Measurements from ENCODE around the gene SYT14. TPM values are rescaled to one million over a fixed set of nuclear protein-coding genes. Genes with fewer than 3 reads are reported as not detected.
"Not testable (repeated sequence)": the region's sequence is repeated elsewhere in the genome, so short reads cannot be mapped to it uniquely, and the experiment has no call there.

The SYT14 gene
- total RNA-seq, 1 donor from 2014 or later, result not detected

- CTCF ChIA-PET, result no interaction called here
- H3K9me3 Mint-ChIP-seq, result peaks cover 4% of the 10 kb centered on the region
- peaks cover 6% of the 10 kb centered on the region for H3K27me3 Mint-ChIP-seq
- no peak overlapping the region for H3K27ac Mint-ChIP-seq
- no peaks in the 10 kb centered on the region for H3K4me1 Mint-ChIP-seq
- no peak for DNase-seq
- no peak for ATAC-seq (ENCODE audit: low read depth)
- intact Hi-C loops (cut with micrococcal nuclease), result no loop called here
- no peaks in the 10 kb centered on the region for H3K36me3 Mint-ChIP-seq (ENCODE audit: low read depth)
- TF ChIP-seq CTCF (IDR thresholded peaks at IDR 0.05), result no peak
- H3K4me3 Mint-ChIP-seq, result no peak overlapping the region
- POLR2A ChIA-PET, result no interaction called here
Observed at GRCh38 chr1:209960926-209961325, 22.9 kb downstream of the SYT14 start.

GRCh38 chr1:209962388-209962787 lies 24.4 kb downstream of the SYT14 start:
- Mint-ChIP-seq H3K9me3 (peaks cover 4% of the 10 kb centered on the region), H3K27ac (no peak overlapping the region), H3K27me3 (peaks cover 6% of the 10 kb centered on the region), H3K4me3 (no peak overlapping the region), H3K36me3 (ENCODE audit: low read depth) (no peaks in the 10 kb centered on the region), H3K4me1 (no peaks in the 10 kb centered on the region)
- ChIA-PET POLR2A (no interaction called here), CTCF (no interaction called here)
- ATAC-seq (ENCODE audit: low read depth) (no peak), DNase-seq (no peak)
- TF ChIP-seq CTCF (IDR thresholded peaks at IDR 0.05), result no peak
- intact Hi-C loops (cut with micrococcal nuclease), result no loop called here

- no peak overlapping the region for H3K4me3 Mint-ChIP-seq
- DNase-seq, result no peak
- TF ChIP-seq CTCF (IDR thresholded peaks at IDR 0.05), result no peak
- H3K36me3 Mint-ChIP-seq (ENCODE audit: low read depth), result no peaks in the 10 kb centered on the region
- no peaks in the 10 kb centered on the region for H3K4me1 Mint-ChIP-seq
- H3K9me3 Mint-ChIP-seq, result peaks cover 4% of the 10 kb centered on the region
- intact Hi-C loops (cut with micrococcal nuclease), result no loop called here
- no peak overlapping the region for H3K27ac Mint-ChIP-seq
- peaks cover 6% of the 10 kb centered on the region for H3K27me3 Mint-ChIP-seq
- no peak for ATAC-seq (ENCODE audit: low read depth)
- ChIA-PET CTCF (no interaction called here), POLR2A (no interaction called here)
Observed at GRCh38 chr1:209962856-209963255, 24.8 kb downstream of the SYT14 start.

GRCh38 chr1:209965996-209966395 lies 28.0 kb downstream of the SYT14 start:
- Mint-ChIP-seq H3K4me1 (no peaks in the 10 kb centered on the region), H3K36me3 (ENCODE audit: low read depth) (no peaks in the 10 kb centered on the region), H3K4me3 (no peak overlapping the region), H3K27ac (no peak overlapping the region), H3K27me3 (peaks cover 2% of the 10 kb centered on the region), H3K9me3 (peaks cover 4% of the 10 kb centered on the region)
- DNase-seq (no peak), ATAC-seq (ENCODE audit: low read depth) (no peak)
- TF ChIP-seq CTCF (IDR thresholded peaks at IDR 0.05), result no peak
- intact Hi-C loops (cut with micrococcal nuclease), result no loop called here
- CTCF ChIA-PET, result no interaction called here
- POLR2A ChIA-PET, result no interaction called here

- CTCF ChIA-PET; POLR2A ChIA-PET; H3K27ac Mint-ChIP-seq; H3K4me3 Mint-ChIP-seq; ATAC-seq (ENCODE audit: low read depth); intact Hi-C loops (cut with micrococcal nuclease); DNase-seq; H3K27me3 Mint-ChIP-seq; H3K4me1 Mint-ChIP-seq; H3K9me3 Mint-ChIP-seq; H3K36me3 Mint-ChIP-seq (ENCODE audit: low read depth): not testable (repeated sequence)
Observed at GRCh38 chr1:209978721-209979120, 40.7 kb downstream of the SYT14 start.

GRCh38 chr1:209983953-209984352 lies 45.9 kb downstream of the SYT14 start:
- H3K9me3 Mint-ChIP-seq, result no peaks in the 10 kb centered on the region
- no peak for TF ChIP-seq CTCF (IDR thresholded peaks at IDR 0.05)
- no peak overlapping the region for H3K27ac Mint-ChIP-seq
- POLR2A ChIA-PET, result no interaction called here
- no peak for DNase-seq
- H3K4me1 Mint-ChIP-seq, result no peaks in the 10 kb centered on the region
- intact Hi-C loops (cut with micrococcal nuclease), result no loop called here
- no peak overlapping the region for H3K4me3 Mint-ChIP-seq
- CTCF ChIA-PET, result no interaction called here
- ATAC-seq (ENCODE audit: low read depth), result no peak
- no peaks in the 10 kb centered on the region for H3K36me3 Mint-ChIP-seq (ENCODE audit: low read depth)
- H3K27me3 Mint-ChIP-seq, result peaks cover 16% of the 10 kb centered on the region
